Measurements from ENCODE around the gene SV2C. TPM values are rescaled to one million over a fixed set of nuclear protein-coding genes. Genes with fewer than 3 reads are reported as not detected.
A peak's percentile ranks its signal among the peaks of the same experiment; 100 is the strongest.

The SV2C gene
- total RNA-seq, 1 donor from 2014 or later = not detected

GRCh38 chr5:76402251-76402885 is 319.2 kb downstream of the SV2C start:
- peak overlapping the region; percentile 77 for H3K27ac Mint-ChIP-seq (ENCODE audit: unreplicated experiment)
- DNase-seq (ENCODE audit: extremely low spot score, unreplicated experiment) = no peak
- TF ChIP-seq, protein P1, sequence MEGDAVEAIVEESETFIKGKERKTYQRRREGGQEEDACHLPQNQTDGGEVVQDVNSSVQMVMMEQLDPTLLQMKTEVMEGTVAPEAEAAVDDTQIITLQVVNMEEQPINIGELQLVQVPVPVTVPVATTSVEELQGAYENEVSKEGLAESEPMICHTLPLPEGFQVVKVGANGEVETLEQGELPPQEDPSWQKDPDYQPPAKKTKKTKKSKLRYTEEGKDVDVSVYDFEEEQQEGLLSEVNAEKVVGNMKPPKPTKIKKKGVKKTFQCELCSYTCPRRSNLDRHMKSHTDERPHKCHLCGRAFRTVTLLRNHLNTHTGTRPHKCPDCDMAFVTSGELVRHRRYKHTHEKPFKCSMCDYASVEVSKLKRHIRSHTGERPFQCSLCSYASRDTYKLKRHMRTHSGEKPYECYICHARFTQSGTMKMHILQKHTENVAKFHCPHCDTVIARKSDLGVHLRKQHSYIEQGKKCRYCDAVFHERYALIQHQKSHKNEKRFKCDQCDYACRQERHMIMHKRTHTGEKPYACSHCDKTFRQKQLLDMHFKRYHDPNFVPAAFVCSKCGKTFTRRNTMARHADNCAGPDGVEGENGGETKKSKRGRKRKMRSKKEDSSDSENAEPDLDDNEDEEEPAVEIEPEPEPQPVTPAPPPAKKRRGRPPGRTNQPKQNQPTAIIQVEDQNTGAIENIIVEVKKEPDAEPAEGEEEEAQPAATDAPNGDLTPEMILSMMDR (IDR thresholded peaks at IDR 0.05) = no peak
- no peaks in the 10 kb centered on the region for H3K9me3 Mint-ChIP-seq (ENCODE audit: unreplicated experiment)
- H3K4me1 Mint-ChIP-seq (ENCODE audit: unreplicated experiment) = peaks cover 10% of the 10 kb centered on the region
- H3K36me3 Mint-ChIP-seq (ENCODE audit: unreplicated experiment) = no peaks in the 10 kb centered on the region
- H3K27me3 Mint-ChIP-seq (ENCODE audit: unreplicated experiment) = peaks cover 27% of the 10 kb centered on the region
- peak overlapping the region; percentile 96 for H3K4me3 Mint-ChIP-seq (ENCODE audit: unreplicated experiment)

DNA sequence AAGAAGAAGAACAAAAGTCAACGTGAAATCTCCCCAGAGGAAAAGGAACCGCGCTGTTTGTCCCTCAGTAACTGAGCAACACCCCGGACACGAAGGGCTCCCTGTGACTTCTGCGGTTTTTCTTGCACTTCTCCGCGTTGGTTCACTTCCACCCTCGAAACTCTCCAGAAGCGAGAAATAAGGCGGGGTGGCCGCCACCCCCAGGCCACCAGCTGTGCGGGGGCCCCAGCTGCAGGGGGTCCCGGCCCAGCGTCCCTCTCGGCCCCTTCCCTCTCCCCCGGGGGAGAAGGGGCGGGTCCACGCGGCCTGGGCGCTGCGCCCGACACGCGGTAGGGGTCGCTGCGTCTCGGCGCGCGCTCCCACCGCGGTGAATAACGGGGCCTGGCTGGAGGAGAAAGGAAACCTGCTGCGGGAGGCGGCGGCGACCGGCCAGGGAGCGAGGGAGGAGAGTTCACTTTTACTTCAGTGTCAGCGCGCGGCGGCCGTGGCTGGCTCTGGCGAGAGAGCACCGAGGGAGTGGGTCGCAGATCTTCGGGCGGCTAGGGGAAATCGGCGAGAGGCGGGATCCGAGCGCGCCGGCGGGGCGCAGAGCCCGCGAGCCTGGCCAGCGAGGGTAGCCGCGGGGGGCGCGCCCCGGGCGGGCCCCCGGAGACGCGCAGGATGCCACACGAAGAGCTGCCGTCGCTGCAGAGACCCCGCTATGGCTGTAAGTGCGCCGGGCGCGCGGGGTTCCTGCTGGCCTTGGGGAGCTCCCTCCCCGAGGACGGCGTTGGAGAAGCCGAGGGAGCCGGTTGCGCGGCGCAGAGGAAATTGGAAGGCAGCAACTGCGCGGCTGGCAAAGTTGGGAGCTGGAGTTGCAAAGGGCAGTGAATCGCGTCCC is 319.9 kb downstream of the SV2C start, which contains the start of gene IQGAP2:
Gene IQGAP2 (plus strand): TSS at position 400 of the 880 bp plus-strand sequence. CDS start 261 bp downstream, at position 661.
- no peaks in the 10 kb centered on the region for H3K36me3 Mint-ChIP-seq (ENCODE audit: unreplicated experiment)
- H3K9me3 Mint-ChIP-seq (ENCODE audit: unreplicated experiment) = no peaks in the 10 kb centered on the region
- peaks cover 27% of the 10 kb centered on the region for H3K27me3 Mint-ChIP-seq (ENCODE audit: unreplicated experiment)
- peak within 1 kb of the TSS; percentile 91 for H3K27ac Mint-ChIP-seq (ENCODE audit: unreplicated experiment)
- peaks cover 10% of the 10 kb centered on the region for H3K4me1 Mint-ChIP-seq (ENCODE audit: unreplicated experiment)
- DNase-seq (ENCODE audit: extremely low spot score, unreplicated experiment) = peak; percentile 93
- H3K4me3 Mint-ChIP-seq (ENCODE audit: unreplicated experiment) = peak within 1 kb of the TSS; percentile 96
- TF ChIP-seq, protein P1 (IDR thresholded peaks at IDR 0.05) = peak; percentile 87
